ENCODE data around the gene BAIAP2. TPM values are rescaled to one million over a fixed set of nuclear protein-coding genes. Genes with fewer than 3 reads are reported as not detected.
A peak's percentile ranks its signal among the peaks of the same experiment; 100 is the strongest.

Gene BAIAP2
- total and polyA plus RNA-seq, 5 donors: 20.5 to 39.5 (median 32.8) TPM

GRCh38 chr17:81160747-81161453 lies 125.9 kb downstream of the BAIAP2 start:
- no peaks in the 10 kb centered on the region for H3K27me3 ChIP-seq (ENCODE audit: control insufficient read depth, insufficient read depth)
- H3K4me1 ChIP-seq (ENCODE audit: control insufficient read depth, insufficient read depth, low read length): no peaks in the 10 kb centered on the region
- H3K4me3 ChIP-seq (ENCODE audit: low read length): no peak overlapping the region
- WGBS: 69% methylated on average over 32 of the region's 32 CpGs
- H3K9me3 ChIP-seq (ENCODE audit: control insufficient read depth, low read length): no peaks in the 10 kb centered on the region
- DNase-seq (peak in 2 of 3 donors; percentile 47 to 52), ATAC-seq (no peak)
- no peak overlapping the region for H3K27ac ChIP-seq (ENCODE audit: low read length)
- intact Hi-C loops (cut with DNase I): no loop called here

- no peaks in the 10 kb centered on the region for H3K4me1 ChIP-seq (ENCODE audit: control insufficient read depth, insufficient read depth, low read length)
- no peaks in the 10 kb centered on the region for H3K27me3 ChIP-seq (ENCODE audit: control insufficient read depth, insufficient read depth)
- ATAC-seq: no peak
- H3K27ac ChIP-seq (ENCODE audit: low read length): no peak overlapping the region
- no peak overlapping the region for H3K4me3 ChIP-seq (ENCODE audit: low read length)
- intact Hi-C loops (cut with DNase I): no loop called here
- peak in 2 of 3 donors; percentile 22 to 44 for DNase-seq
- H3K9me3 ChIP-seq (ENCODE audit: control insufficient read depth, low read length): no peaks in the 10 kb centered on the region
- WGBS: 94% methylated on average over 15 of the region's 15 CpGs
Observed at GRCh38 chr17:81161536-81161935, 126.6 kb downstream of the BAIAP2 start.

GRCh38 chr17:81161972-81162371 lies 127.0 kb downstream of the BAIAP2 start:
- H3K27me3 ChIP-seq (ENCODE audit: control insufficient read depth, insufficient read depth): no peaks in the 10 kb centered on the region
- intact Hi-C loops (cut with DNase I): no loop called here
- H3K4me3 ChIP-seq (ENCODE audit: low read length): no peak overlapping the region
- ATAC-seq (no peak), DNase-seq (peak in 1 of 3 donors; percentile 59)
- H3K4me1 ChIP-seq (ENCODE audit: control insufficient read depth, insufficient read depth, low read length): no peaks in the 10 kb centered on the region
- WGBS: 90% methylated on average over 16 of the region's 16 CpGs
- no peak overlapping the region for H3K27ac ChIP-seq (ENCODE audit: low read length)
- H3K9me3 ChIP-seq (ENCODE audit: control insufficient read depth, low read length): no peaks in the 10 kb centered on the region

GRCh38 chr17:81162491-81162890 lies 127.5 kb downstream of the BAIAP2 start:
- H3K27me3 ChIP-seq (ENCODE audit: control insufficient read depth, insufficient read depth): no peaks in the 10 kb centered on the region
- H3K9me3 ChIP-seq (ENCODE audit: control insufficient read depth, low read length): no peaks in the 10 kb centered on the region
- WGBS: 85% methylated on average over 11 of the region's 11 CpGs
- no peak for ATAC-seq
- DNase-seq: peak in 1 of 3 donors; percentile 36
- no peaks in the 10 kb centered on the region for H3K4me1 ChIP-seq (ENCODE audit: control insufficient read depth, insufficient read depth, low read length)
- intact Hi-C loops (cut with DNase I): no loop called here
- H3K4me3 ChIP-seq (ENCODE audit: low read length): no peak overlapping the region
- no peak overlapping the region for H3K27ac ChIP-seq (ENCODE audit: low read length)

- WGBS: 88% methylated on average over 19 of the region's 19 CpGs
- no peak for ATAC-seq
- no peaks in the 10 kb centered on the region for H3K4me1 ChIP-seq (ENCODE audit: control insufficient read depth, insufficient read depth, low read length)
- no peak overlapping the region for H3K27ac ChIP-seq (ENCODE audit: low read length)
- intact Hi-C loops (cut with DNase I): no loop called here
- peak in 2 of 3 donors; percentile 9 to 52 for DNase-seq
- H3K27me3 ChIP-seq (ENCODE audit: control insufficient read depth, insufficient read depth): no peaks in the 10 kb centered on the region
- H3K9me3 ChIP-seq (ENCODE audit: control insufficient read depth, low read length): no peaks in the 10 kb centered on the region
- no peak overlapping the region for H3K4me3 ChIP-seq (ENCODE audit: low read length)
Observed at GRCh38 chr17:81163051-81163695, 128.2 kb downstream of the BAIAP2 start.

- H3K27me3 ChIP-seq (ENCODE audit: control insufficient read depth, insufficient read depth): no peaks in the 10 kb centered on the region
- H3K27ac ChIP-seq (ENCODE audit: low read length): no peak overlapping the region
- DNase-seq (peak in 2 of 3 donors; percentile 11 to 37), ATAC-seq (no peak)
- no peaks in the 10 kb centered on the region for H3K4me1 ChIP-seq (ENCODE audit: control insufficient read depth, insufficient read depth, low read length)
- intact Hi-C loops (cut with DNase I): no loop called here
- no peaks in the 10 kb centered on the region for H3K9me3 ChIP-seq (ENCODE audit: control insufficient read depth, low read length)
- 86% methylated on average over 15 of the region's 15 CpGs for WGBS
- no peak overlapping the region for H3K4me3 ChIP-seq (ENCODE audit: low read length)
Observed at GRCh38 chr17:81163703-81164370, 128.9 kb downstream of the BAIAP2 start.

- DNase-seq (peak in 2 of 3 donors; percentile 15 to 62), ATAC-seq (peak in 1 of 2 donors; percentile 17)
- Histone ChIP-seq H3K9me3 (ENCODE audit: control insufficient read depth, low read length) (no peaks in the 10 kb centered on the region), H3K4me3 (ENCODE audit: low read length) (no peak overlapping the region), H3K4me1 (ENCODE audit: control insufficient read depth, insufficient read depth, low read length) (no peaks in the 10 kb centered on the region), H3K27me3 (ENCODE audit: control insufficient read depth, insufficient read depth) (no peaks in the 10 kb centered on the region), H3K27ac (ENCODE audit: low read length) (no peak overlapping the region)
- intact Hi-C loops (cut with DNase I): no loop called here
- 62% methylated on average over 19 of the region's 19 CpGs for WGBS
Observed at GRCh38 chr17:81164371-81165245, 129.7 kb downstream of the BAIAP2 start.

GRCh38 chr17:81165246-81166032 lies 130.5 kb downstream of the BAIAP2 start, which contains the start of gene PVALEF:
Gene PVALEF (plus strand): TSS chr17:81165507. CDS start chr17:81181227, 15,720 bp downstream.
- peak in 2 of 3 donors; percentile 13 to 60 for DNase-seq
- peak; percentile 3 to 9 for ATAC-seq
- whole genome bisulfite sequencing: 22% methylated on average over 46 of the region's 46 CpGs

GRCh38 chr17:81166033-81166492 lies 131.1 kb downstream of the BAIAP2 start, which contains the start of gene AATK:
Gene AATK (minus strand): TSS chr17:81166221. CDS start chr17:81165992, 229 bp downstream.
- ATAC-seq: no peak

More at GRCh38 chr17:81165246-81166032, 130.5 kb downstream of the BAIAP2 start, which contains the start of gene PVALEF:
- peak within 1 kb of the TSS; percentile 59 for H3K4me3 ChIP-seq (ENCODE audit: low read length)
- no peaks in the 10 kb centered on the region for H3K9me3 ChIP-seq (ENCODE audit: control insufficient read depth, low read length)
- H3K4me1 ChIP-seq (ENCODE audit: control insufficient read depth, insufficient read depth, low read length): no peaks in the 10 kb centered on the region
- intact Hi-C loops (cut with DNase I): no loop called here
- H3K27me3 ChIP-seq (ENCODE audit: control insufficient read depth, insufficient read depth): no peaks in the 10 kb centered on the region
- no peak within 1 kb of the TSS for H3K27ac ChIP-seq (ENCODE audit: low read length)

More at GRCh38 chr17:81166033-81166492, 131.1 kb downstream of the BAIAP2 start, which contains the start of gene AATK:
- intact Hi-C loops (cut with DNase I): no loop called here
- 1% methylated on average over 62 of the region's 62 CpGs for WGBS
- Histone ChIP-seq H3K27me3 (ENCODE audit: control insufficient read depth, insufficient read depth) (no peaks in the 10 kb centered on the region), H3K4me3 (ENCODE audit: low read length) (peak within 1 kb of the TSS; percentile 59), H3K27ac (ENCODE audit: low read length) (no peak within 1 kb of the TSS), H3K4me1 (ENCODE audit: control insufficient read depth, insufficient read depth, low read length) (no peaks in the 10 kb centered on the region), H3K9me3 (ENCODE audit: control insufficient read depth, low read length) (no peaks in the 10 kb centered on the region)
- DNase-seq: peak in 2 of 3 donors; percentile 7 to 41
